Body of pancreas (tissue), 4 donors: ENCODE results near the gene PIK3R5.

Experiments used
- POLR2A ChIP-seq, 3 donors: fragments of 450-650 bp; IDR thresholded peaks; one replicate each; pipeline ENCODE4 v1.6.1; 2016; ENCODE audit warnings: antibody characterized with exemption in 3 of 3, mild to moderate bottlenecking in 2 of 3
- TF ChIP-seq, protein P1 (sequence below), 7 experiments: fragments of 450-650 bp in 4 of 7; fragments of 200-600 bp in 3 of 7; sonication (generic) in 3 of 7; IDR thresholded peaks; one replicate each; pipeline ENCODE4 v1.5.1; 2016 to 2019; ENCODE audit warnings: antibody characterized with exemption in 7 of 7

- no peak for TF ChIP-seq POLR2A (IDR thresholded peaks at IDR 0.05)
- TF ChIP-seq, protein P1, sequence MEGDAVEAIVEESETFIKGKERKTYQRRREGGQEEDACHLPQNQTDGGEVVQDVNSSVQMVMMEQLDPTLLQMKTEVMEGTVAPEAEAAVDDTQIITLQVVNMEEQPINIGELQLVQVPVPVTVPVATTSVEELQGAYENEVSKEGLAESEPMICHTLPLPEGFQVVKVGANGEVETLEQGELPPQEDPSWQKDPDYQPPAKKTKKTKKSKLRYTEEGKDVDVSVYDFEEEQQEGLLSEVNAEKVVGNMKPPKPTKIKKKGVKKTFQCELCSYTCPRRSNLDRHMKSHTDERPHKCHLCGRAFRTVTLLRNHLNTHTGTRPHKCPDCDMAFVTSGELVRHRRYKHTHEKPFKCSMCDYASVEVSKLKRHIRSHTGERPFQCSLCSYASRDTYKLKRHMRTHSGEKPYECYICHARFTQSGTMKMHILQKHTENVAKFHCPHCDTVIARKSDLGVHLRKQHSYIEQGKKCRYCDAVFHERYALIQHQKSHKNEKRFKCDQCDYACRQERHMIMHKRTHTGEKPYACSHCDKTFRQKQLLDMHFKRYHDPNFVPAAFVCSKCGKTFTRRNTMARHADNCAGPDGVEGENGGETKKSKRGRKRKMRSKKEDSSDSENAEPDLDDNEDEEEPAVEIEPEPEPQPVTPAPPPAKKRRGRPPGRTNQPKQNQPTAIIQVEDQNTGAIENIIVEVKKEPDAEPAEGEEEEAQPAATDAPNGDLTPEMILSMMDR (IDR thresholded peaks at IDR 0.05), result no peak
These were observed 69.4 kb downstream of the PIK3R5 start for GRCh38 chr17:8896087-8896486.
